Mesenchymal stem cell (in vitro differentiated cells and primary cell): ENCODE data around the gene GALNT13.

Source experiments
- DNase-seq: peaks from one replicate; pipeline ENCODE4 v3.0.0-alpha.2; 2013
- H2AFZ ChIP-seq: one replicate; pipeline ENCODE4 v1.6.1; 2013; ENCODE audit warnings: low read depth, mild to moderate bottlenecking, control low read depth, inconsistent platforms, low read length, moderate library complexity
- H2AK5ac ChIP-seq: 2 replicates; pipeline ENCODE4 v1.6.1; 2013; ENCODE audit warnings: low read length, moderate library complexity, mild to moderate bottlenecking, inconsistent platforms; ENCODE audit not compliant: severe bottlenecking
- H2BK120ac ChIP-seq: one replicate; pipeline ENCODE4 v1.6.1; 2013; ENCODE audit warnings: low read depth, mild to moderate bottlenecking, inconsistent platforms, low read length, moderate library complexity
- H2BK12ac ChIP-seq, 2 experiments: one replicate each; pipeline ENCODE4 v1.6.1; 2013; ENCODE audit warnings: inconsistent platforms in 2 of 2, low read length in 2 of 2, mild to moderate bottlenecking in 2 of 2, moderate library complexity in 2 of 2, control low read depth in 1 of 2
- H2BK15ac ChIP-seq: one replicate; pipeline ENCODE4 v1.6.1; 2013; ENCODE audit warnings: mild to moderate bottlenecking, low read depth, inconsistent platforms; ENCODE audit not compliant: poor library complexity, severe bottlenecking
- H2BK5ac ChIP-seq: 2 replicates; pipeline ENCODE4 v1.6.1; 2013; ENCODE audit warnings: low read depth, mild to moderate bottlenecking, low read length, control low read depth, inconsistent platforms; ENCODE audit not compliant: poor library complexity, severe bottlenecking
- H3K14ac ChIP-seq, 2 experiments: one replicate each; pipeline ENCODE4 v1.6.1; 2013; ENCODE audit warnings: inconsistent platforms in 2 of 2, low read length in 2 of 2, control low read depth in 1 of 2, mild to moderate bottlenecking in 1 of 2, moderate library complexity in 1 of 2
- H3K18ac ChIP-seq, 2 experiments: one replicate each; pipeline ENCODE4 v1.6.1; 2013; ENCODE audit warnings: inconsistent platforms in 2 of 2, low read length in 2 of 2, control low read depth in 1 of 2, low read depth in 1 of 2, mild to moderate bottlenecking in 1 of 2
- H3K23ac ChIP-seq, 2 experiments: one replicate each; pipeline ENCODE4 v1.6.1; 2013; ENCODE audit warnings: inconsistent platforms in 2 of 2, low read length in 2 of 2, mild to moderate bottlenecking in 2 of 2, moderate library complexity in 2 of 2, control low read depth in 1 of 2
- H3K27ac ChIP-seq: 2 replicates; pipeline ENCODE4 v1.5.1; 2013; ENCODE audit warnings: mild to moderate bottlenecking, moderate library complexity, low read length, control low read depth, inconsistent platforms; ENCODE audit not compliant: poor library complexity, severe bottlenecking
- H3K27me3 ChIP-seq, 2 experiments: 2 replicates each; pipeline versions ENCODE4 v1.6.1 to v1.7.0; 2013; ENCODE audit warnings: low read length in 2 of 2, mild to moderate bottlenecking in 2 of 2, moderate library complexity in 2 of 2, control low read depth in 1 of 2, inconsistent platforms in 1 of 2; ENCODE audit not compliant: control insufficient read depth in 1 of 2, insufficient read depth in 1 of 2
- H3K36me3 ChIP-seq, 2 experiments: 2 replicates each; pipeline versions ENCODE4 v1.6.1 to v1.7.0; 2013; ENCODE audit warnings: low read length in 2 of 2, control low read depth in 1 of 2, inconsistent platforms in 1 of 2, low read depth in 1 of 2, mild to moderate bottlenecking in 1 of 2; ENCODE audit not compliant: insufficient read depth in 2 of 2, control insufficient read depth in 1 of 2
- H3K4ac ChIP-seq, 2 experiments: one replicate each; pipeline ENCODE4 v1.6.1; 2013; ENCODE audit warnings: inconsistent platforms in 2 of 2, low read length in 2 of 2, mild to moderate bottlenecking in 2 of 2, moderate library complexity in 2 of 2, control low read depth in 1 of 2, low read depth in 1 of 2
- H3K4me1 ChIP-seq: 2 replicates; pipeline ENCODE4 v1.6.1; 2013; ENCODE audit warnings: low read depth, low read length, control low read depth; ENCODE audit not compliant: control insufficient read depth, insufficient read depth
- H3K4me2 ChIP-seq: 2 replicates; pipeline ENCODE4 v1.6.1; 2013; ENCODE audit warnings: low read length, mild to moderate bottlenecking, inconsistent platforms; ENCODE audit not compliant: poor library complexity, severe bottlenecking
- H3K4me3 ChIP-seq, 2 experiments: 2 replicates each; pipeline versions ENCODE4 v1.5.1 to v1.7.0; 2013; ENCODE audit warnings: low read length in 2 of 2, mild to moderate bottlenecking in 2 of 2, control low read depth in 1 of 2, low read depth in 1 of 2; ENCODE audit not compliant: insufficient read depth in 1 of 2
- H3K79me1 ChIP-seq: replicated peaks from 2 replicates; pipeline ENCODE4 v1.6.1; 2013; ENCODE audit warnings: mild to moderate bottlenecking, control low read depth, low read length, inconsistent platforms; ENCODE audit not compliant: poor library complexity, severe bottlenecking
- H3K9ac ChIP-seq: 2 replicates; pipeline ENCODE4 v1.7.0; 2013; ENCODE audit warnings: mild to moderate bottlenecking, low read length, moderate library complexity
- H3K9me3 ChIP-seq: 2 replicates; pipeline ENCODE4 v1.7.0; 2013; ENCODE audit warnings: mild to moderate bottlenecking, low read length; ENCODE audit not compliant: control insufficient read depth
- H4K8ac ChIP-seq: one replicate; pipeline ENCODE4 v1.6.1; 2013; ENCODE audit warnings: inconsistent platforms, mild to moderate bottlenecking, low read length, moderate library complexity
- H4K91ac ChIP-seq: one replicate; pipeline ENCODE4 v1.6.1; 2013; ENCODE audit warnings: mild to moderate bottlenecking, low read length, inconsistent platforms
- WGBS: methylation state at CpG from one replicate; pipeline ENCODE4 v1.1.7; 2013; ENCODE audit warnings: mixed read lengths; 5-methylcytosine and 5-hydroxymethylcytosine counted together

GALNT13 gene

DNA sequence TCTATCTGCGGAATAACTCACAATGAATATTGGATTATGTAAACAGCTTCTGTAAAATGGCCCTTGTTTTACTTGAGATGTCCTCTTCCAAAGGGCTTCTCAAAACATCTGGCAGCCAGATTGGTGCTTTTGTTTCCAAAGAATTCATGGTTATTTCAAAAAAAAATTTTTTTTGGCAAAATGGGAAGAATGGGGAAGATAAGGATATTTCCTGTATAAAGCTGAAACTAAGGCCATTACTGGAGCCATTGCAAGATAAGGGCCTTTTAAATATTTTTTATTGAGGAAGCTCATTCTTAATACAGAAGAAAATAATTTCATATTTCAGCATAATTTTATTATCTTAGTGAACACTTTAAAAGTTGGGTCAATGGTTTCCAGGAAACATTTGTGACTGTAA lies 259.1 kb downstream of the GALNT13 start:
- no peaks in the 10 kb centered on the region for H3K36me3 ChIP-seq
- no peaks in the 10 kb centered on the region for H3K9me3 ChIP-seq
- H2BK12ac ChIP-seq, result no peak overlapping the region
- H2BK15ac ChIP-seq, result no peak overlapping the region
- no peaks in the 10 kb centered on the region for H3K27me3 ChIP-seq
- H3K9ac ChIP-seq, result no peak overlapping the region
- no peak overlapping the region for H3K4ac ChIP-seq
- DNase-seq, result no peak
- no peaks in the 10 kb centered on the region for H3K79me1 ChIP-seq
- H2BK5ac ChIP-seq, result no peak overlapping the region
- no peak overlapping the region for H4K8ac ChIP-seq
- no peak overlapping the region for H2AK5ac ChIP-seq
- H4K91ac ChIP-seq, result no peak overlapping the region
- no peak overlapping the region for H3K23ac ChIP-seq
- no peak overlapping the region for H3K27ac ChIP-seq
- H3K4me3 ChIP-seq, result no peak overlapping the region
- WGBS, result no CpG with 5 or more reads among the region's 1 CpG
- H3K14ac ChIP-seq, result no peak overlapping the region
- no peak overlapping the region for H3K4me2 ChIP-seq
- no peak overlapping the region for H3K18ac ChIP-seq
- H2BK120ac ChIP-seq, result no peak overlapping the region
- H2AFZ ChIP-seq, result no peak overlapping the region
- H3K4me1 ChIP-seq, result no peaks in the 10 kb centered on the region

DNA sequence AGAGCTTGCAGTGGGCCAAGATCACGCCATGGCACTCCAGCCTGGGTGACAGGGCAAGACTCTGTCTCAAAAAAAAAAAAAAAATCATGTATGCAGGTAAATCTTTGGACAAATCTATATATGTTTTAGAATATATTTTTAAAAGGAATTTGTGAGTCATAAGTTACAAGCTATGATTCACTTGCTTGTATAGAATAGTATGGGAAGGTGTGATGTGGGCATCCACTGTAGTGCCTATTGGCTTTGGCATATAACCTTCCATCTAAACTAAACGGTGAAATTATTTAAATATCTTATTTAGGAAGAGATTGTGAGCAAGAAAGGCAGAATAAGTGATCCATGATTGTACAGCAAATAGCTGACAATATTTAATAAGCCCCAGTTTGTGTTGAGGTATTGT lies 261.1 kb downstream of the GALNT13 start:
- H2BK12ac ChIP-seq, result no peak overlapping the region
- no CpG with 5 or more reads among the region's 2 CpGs for WGBS
- DNase-seq, result no peak

DNA sequence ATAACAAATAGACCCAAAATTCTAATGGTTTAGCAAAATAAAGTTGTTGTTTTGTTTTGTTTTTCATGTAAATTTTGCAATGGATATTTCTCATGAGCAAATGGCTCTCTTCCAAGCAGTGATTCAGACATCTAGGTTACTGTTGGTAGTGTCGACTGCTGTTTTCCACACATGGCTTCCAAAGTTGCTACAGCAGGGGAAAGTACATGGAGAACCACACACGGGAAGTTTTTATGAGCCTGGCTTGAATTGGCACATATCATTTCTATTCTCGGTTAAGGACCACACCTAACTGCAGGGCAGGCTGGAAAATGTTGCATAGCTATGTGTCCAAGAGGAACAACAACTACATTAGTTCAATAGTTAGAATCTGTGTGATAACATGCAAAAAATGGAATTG lies 262.1 kb downstream of the GALNT13 start:
- no peak overlapping the region for H3K4me2 ChIP-seq
- H3K4ac ChIP-seq, result no peak overlapping the region
- no peak for DNase-seq
- peak overlapping the region in 1 of 2 experiments; percentile 35 for H3K4me3 ChIP-seq
- H2AFZ ChIP-seq, result no peak overlapping the region
- no peaks in the 10 kb centered on the region for H3K79me1 ChIP-seq
- H3K14ac ChIP-seq, result no peak overlapping the region
- H3K23ac ChIP-seq, result no peak overlapping the region
- no peak overlapping the region for H2BK120ac ChIP-seq
- no peak overlapping the region for H4K8ac ChIP-seq
- no peak overlapping the region for H4K91ac ChIP-seq
- WGBS, result 73% methylated on average over 3 of the region's 3 CpGs
- no peak overlapping the region for H2BK5ac ChIP-seq
- H2AK5ac ChIP-seq, result no peak overlapping the region
- H3K18ac ChIP-seq, result no peak overlapping the region
- H2BK15ac ChIP-seq, result no peak overlapping the region
- H3K36me3 ChIP-seq, result no peaks in the 10 kb centered on the region
- H3K27me3 ChIP-seq, result no peaks in the 10 kb centered on the region
- no peak overlapping the region for H3K27ac ChIP-seq
- no peak overlapping the region for H2BK12ac ChIP-seq
- no peak overlapping the region for H3K9ac ChIP-seq
- no peaks in the 10 kb centered on the region for H3K9me3 ChIP-seq
- no peaks in the 10 kb centered on the region for H3K4me1 ChIP-seq

More for the DNA sequence above, 261.1 kb downstream of the GALNT13 start:
- Histone ChIP-seq H2BK120ac (no peak overlapping the region), H3K14ac (no peak overlapping the region), H2AFZ (no peak overlapping the region), H3K9me3 (no peaks in the 10 kb centered on the region), H3K18ac (no peak overlapping the region), H3K4ac (no peak overlapping the region), H3K4me2 (no peak overlapping the region), H3K79me1 (no peaks in the 10 kb centered on the region), H3K4me1 (no peaks in the 10 kb centered on the region), H3K36me3 (no peaks in the 10 kb centered on the region), H3K9ac (no peak overlapping the region), H2BK15ac (no peak overlapping the region), H3K27ac (no peak overlapping the region), H3K4me3 (no peak overlapping the region), H4K8ac (no peak overlapping the region), H2BK5ac (no peak overlapping the region), H4K91ac (no peak overlapping the region), H3K27me3 (no peaks in the 10 kb centered on the region), H3K23ac (no peak overlapping the region), H2AK5ac (no peak overlapping the region)

DNA sequence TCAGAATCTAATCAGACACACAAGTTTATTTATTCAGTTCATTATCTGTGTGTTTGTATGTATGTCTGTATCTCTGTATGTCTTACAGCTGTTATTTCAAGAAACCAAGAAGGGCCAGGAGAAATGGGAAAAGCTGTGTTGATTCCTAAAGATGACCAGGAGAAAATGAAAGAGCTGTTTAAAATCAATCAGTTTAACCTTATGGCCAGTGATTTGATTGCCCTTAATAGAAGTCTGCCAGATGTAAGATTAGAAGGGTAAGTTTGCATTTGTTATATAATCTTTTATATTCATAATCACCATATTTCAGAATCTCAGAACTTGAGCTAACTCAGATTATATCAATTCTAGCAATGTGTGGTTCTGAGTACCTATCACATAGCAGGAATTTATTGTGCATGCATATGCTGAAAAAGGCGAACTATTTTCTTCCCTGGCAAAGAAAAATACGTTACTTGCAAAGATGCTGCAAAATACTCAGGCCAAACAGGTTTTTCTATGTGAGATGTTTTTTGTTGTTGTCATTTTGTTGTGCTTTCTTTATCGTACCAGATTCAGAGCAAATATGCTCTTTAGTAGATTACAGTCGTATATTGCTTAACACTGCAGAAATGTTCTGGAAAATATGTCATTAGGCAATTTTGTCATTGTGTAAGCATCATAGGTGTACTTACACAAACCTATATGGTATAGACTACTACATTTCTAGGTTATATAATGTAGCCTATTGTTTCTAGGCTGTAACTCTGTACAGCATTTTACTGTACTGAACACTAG lies 268.7 kb downstream of the GALNT13 start:
- DNase-seq, result no peak
- Histone ChIP-seq H3K14ac (no peak overlapping the region), H2BK5ac (no peak overlapping the region), H3K4me2 (no peak overlapping the region), H3K4ac (no peak overlapping the region), H3K27ac (no peak overlapping the region), H3K18ac (no peak overlapping the region), H3K4me1 (no peaks in the 10 kb centered on the region), H2AK5ac (no peak overlapping the region), H3K27me3 (no peaks in the 10 kb centered on the region), H2BK12ac (no peak overlapping the region), H3K9ac (no peak overlapping the region), H4K91ac (no peak overlapping the region), H2BK15ac (no peak overlapping the region), H3K9me3 (no peaks in the 10 kb centered on the region), H3K4me3 (no peak overlapping the region), H2BK120ac (no peak overlapping the region), H3K36me3 (no peaks in the 10 kb centered on the region), H2AFZ (no peak overlapping the region), H4K8ac (no peak overlapping the region), H3K23ac (no peak overlapping the region), H3K79me1 (no peaks in the 10 kb centered on the region)
- WGBS, result 91% methylated on average over 4 of the region's 4 CpGs
